ENCODE results near the gene SIM1.

SIM1 gene

GRCh38 chr6:100485268-100485667 lies 20.5 kb upstream of the SIM1 start:
- no peak for TF ChIP-seq GATA3 (IDR thresholded peaks at IDR 0.05; ENCODE audit: low read depth, low read length)
- no peak for TF ChIP-seq GATA2 (IDR thresholded peaks at IDR 0.05; ENCODE audit: low read depth, low read length)

- TF ChIP-seq GATA2 (IDR thresholded peaks at IDR 0.05; ENCODE audit: low read depth, low read length) (no peak), GATA3 (IDR thresholded peaks at IDR 0.05; ENCODE audit: low read depth, low read length) (no peak)
These were observed 19.8 kb upstream of the SIM1 start for GRCh38 chr6:100484474-100484873.

GRCh38 chr6:100482698-100483097 lies 18.0 kb upstream of the SIM1 start:
- TF ChIP-seq GATA3 (IDR thresholded peaks at IDR 0.05; ENCODE audit: low read depth, low read length) (no peak), GATA2 (IDR thresholded peaks at IDR 0.05; ENCODE audit: low read depth, low read length) (no peak)

- TF ChIP-seq GATA2 (IDR thresholded peaks at IDR 0.05; ENCODE audit: low read depth, low read length) (no peak), GATA3 (IDR thresholded peaks at IDR 0.05; ENCODE audit: low read depth, low read length) (no peak)
These were observed 14.7 kb upstream of the SIM1 start for GRCh38 chr6:100479179-100480035.

- TF ChIP-seq GATA2 (IDR thresholded peaks at IDR 0.05; ENCODE audit: low read depth, low read length) (no peak), GATA3 (IDR thresholded peaks at IDR 0.05; ENCODE audit: low read depth, low read length) (no peak)
These were observed 11.0 kb upstream of the SIM1 start for GRCh38 chr6:100475554-100476320.

- TF ChIP-seq GATA2 (IDR thresholded peaks at IDR 0.05; ENCODE audit: low read depth, low read length), result no peak
- TF ChIP-seq GATA3 (IDR thresholded peaks at IDR 0.05; ENCODE audit: low read depth, low read length), result no peak
These were observed 8.5 kb upstream of the SIM1 start for GRCh38 chr6:100473182-100473581.

GRCh38 chr6:100472674-100473073 lies 8.0 kb upstream of the SIM1 start:
- TF ChIP-seq GATA3 (IDR thresholded peaks at IDR 0.05; ENCODE audit: low read depth, low read length) (no peak), GATA2 (IDR thresholded peaks at IDR 0.05; ENCODE audit: low read depth, low read length) (no peak)

- TF ChIP-seq GATA2 (IDR thresholded peaks at IDR 0.05; ENCODE audit: low read depth, low read length) (no peak), GATA3 (IDR thresholded peaks at IDR 0.05; ENCODE audit: low read depth, low read length) (no peak)
These were observed 5.8 kb upstream of the SIM1 start for GRCh38 chr6:100470422-100471120.

- TF ChIP-seq GATA2 (IDR thresholded peaks at IDR 0.05; ENCODE audit: low read depth, low read length), result no peak
- TF ChIP-seq GATA3 (IDR thresholded peaks at IDR 0.05; ENCODE audit: low read depth, low read length), result no peak
These were observed 4.6 kb upstream of the SIM1 start for GRCh38 chr6:100469101-100469859.

- TF ChIP-seq GATA2 (IDR thresholded peaks at IDR 0.05; ENCODE audit: low read depth, low read length) (no peak), GATA3 (IDR thresholded peaks at IDR 0.05; ENCODE audit: low read depth, low read length) (no peak)
These were observed 3.4 kb upstream of the SIM1 start for GRCh38 chr6:100468016-100468622.

GRCh38 chr6:100467129-100468015 lies 2.7 kb upstream of the SIM1 start:
- no peak for TF ChIP-seq GATA3 (IDR thresholded peaks at IDR 0.05; ENCODE audit: low read depth, low read length)
- TF ChIP-seq GATA2 (IDR thresholded peaks at IDR 0.05; ENCODE audit: low read depth, low read length), result no peak

GRCh38 chr6:100466410-100467128 lies 1.8 kb upstream of the SIM1 start:
- no peak for TF ChIP-seq GATA2 (IDR thresholded peaks at IDR 0.05; ENCODE audit: low read depth, low read length)
- TF ChIP-seq GATA3 (IDR thresholded peaks at IDR 0.05; ENCODE audit: low read depth, low read length), result no peak

All from SH-SY5Y (cell line).